ENCODE data around the gene UAP1L1.

DNA sequence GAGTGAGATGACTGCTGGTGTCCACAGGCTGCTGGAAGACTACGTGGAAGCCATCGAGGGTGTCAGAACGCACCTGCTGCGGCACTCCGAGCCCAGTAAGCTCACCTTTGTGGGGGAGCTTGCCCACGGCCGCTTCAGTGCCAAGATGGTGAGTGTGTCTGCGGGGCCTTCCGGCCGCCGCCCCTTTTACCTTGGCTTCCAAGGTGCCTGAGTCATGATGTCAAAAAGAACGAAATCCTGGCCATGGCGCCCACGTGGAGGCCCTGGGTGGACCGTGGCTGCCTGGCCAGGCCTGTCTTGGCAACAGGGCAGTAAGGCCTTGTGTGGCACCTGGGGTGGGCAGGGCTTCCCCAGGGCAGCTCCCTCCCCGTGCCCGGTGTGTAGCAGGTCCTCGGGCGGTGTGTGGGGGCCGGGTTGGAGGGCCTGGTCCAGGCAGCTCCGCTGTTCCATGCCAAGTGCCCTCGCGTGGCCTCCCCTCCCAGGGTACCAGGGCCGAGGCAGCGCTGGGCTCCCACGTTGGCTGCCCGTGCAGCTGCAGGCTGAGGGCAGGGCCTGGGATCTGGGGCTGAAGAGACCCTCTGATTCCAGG lies 29.4 kb downstream of the UAP1L1 start:
- TF ChIP-seq CTCF (conservative IDR thresholded peaks at IDR 0.05; ENCODE audit: low read depth in 2 of 2) (no peak), STAT1 (IDR thresholded peaks at IDR 0.05; ENCODE audit: unreplicated experiment) (no peak), EZH2phosphoT487 (IDR thresholded peaks at IDR 0.05; ENCODE audit: unreplicated experiment) (no peak), POLR2AphosphoS5 (IDR thresholded peaks at IDR 0.05; ENCODE audit: low read depth) (no peak), ZNF331 (CRISPR knock-in tag; IDR thresholded peaks at IDR 0.05; ENCODE audit: low read depth) (no peak), EZH2 (IDR thresholded peaks at IDR 0.05; ENCODE audit: low read depth, unreplicated experiment) (no peak)

All from GM23338 (cell line).